Endothelial cell of umbilical vein (primary cell): Measurements from ENCODE around the gene TMEM61. TPM values are rescaled to one million over a fixed set of nuclear protein-coding genes. Genes with fewer than 3 reads are reported as not detected.

Source experiments
- BruUV-seq: library from RNA; stranded (reverse); fragments of 400-500 nt; replicated peaks from 2 replicates; lab custom pipeline; 2021; lab: Mats Ljungman, UMichigan
- CTCF ChIA-PET: fragments of 300-600, 350-600 bp; sonication (Branson Sonifier 250); formaldehyde crosslinking; loops from one replicate; lab custom pipeline; 2021; ENCODE audit warnings: antibody characterized with exemption, inconsistent platforms; lab: Charles Lee
- POLR2A ChIA-PET: fragments of 300-600, 350-600 bp; sonication (Branson Sonifier 250); formaldehyde crosslinking; loops from one replicate; lab custom pipeline; 2021; ENCODE audit warnings: antibody characterized with exemption, inconsistent platforms; lab: Charles Lee
- DNase-seq: peaks from one replicate; pipeline ENCODE4 v3.0.0-alpha.2; 2011; ENCODE audit warnings: low read depth, low spot score
- FAIRE-seq: peaks from 2 replicates; lab custom pipeline; 2011; peaks lifted over from hg19 to GRCh38; lab: Jason Lieb, UNC
- H2AFZ ChIP-seq: 2 replicates; pipeline ENCODE4 v1.6.0; 2012; ENCODE audit warnings: low read depth, low read length, control low read depth, inconsistent platforms
- H3K27ac ChIP-seq: 2 replicates; pipeline ENCODE4 v1.5.1; 2011; ENCODE audit warnings: low read depth, mild to moderate bottlenecking, control low read depth, low read length, moderate library complexity; ENCODE audit not compliant: insufficient read depth
- H3K27me3 ChIP-seq, 2 experiments: 2 replicates each; pipeline versions ENCODE4 v1.6.0 to v1.6.1; 2011; ENCODE audit warnings: low read length in 2 of 2, mixed read lengths in 1 of 2; ENCODE audit not compliant: control insufficient read depth in 2 of 2, insufficient read depth in 2 of 2
- H3K36me3 ChIP-seq, 2 experiments: 2 replicates in 1 of 2; 3 replicates in 1 of 2; pipeline ENCODE4 v1.5.1; 2011; ENCODE audit warnings: low read length in 2 of 2, mild to moderate bottlenecking in 1 of 2, moderate library complexity in 1 of 2; ENCODE audit not compliant: control insufficient read depth in 2 of 2, insufficient read depth in 2 of 2; ENCODE audit errors: extremely low read depth in 1 of 2
- H3K4me1 ChIP-seq: 3 replicates; pipeline ENCODE4 v1.5.1; 2011; ENCODE audit warnings: mild to moderate bottlenecking, low read length; ENCODE audit not compliant: control insufficient read depth, insufficient read depth; ENCODE audit errors: extremely low read depth
- H3K4me2 ChIP-seq: 2 replicates; pipeline ENCODE4 v1.6.1; 2011; ENCODE audit warnings: low read length, control low read depth, mixed read lengths; ENCODE audit not compliant: insufficient read depth
- H3K4me3 ChIP-seq, 3 experiments: fragments of 200-600 bp in 1 of 3; sonication (generic), shearing (Covaris generic) in 1 of 3; replicated peaks in 1 of 3; 2 replicates each; pipeline ENCODE4 v1.5.1; 2011 to 2016; ENCODE audit warnings: control low read depth in 3 of 3, low read length in 3 of 3, mild to moderate bottlenecking in 2 of 3, inconsistent platforms in 1 of 3, low read depth in 1 of 3, moderate library complexity in 1 of 3; ENCODE audit not compliant: insufficient read depth in 1 of 3
- H3K79me2 ChIP-seq: 2 replicates; pipeline ENCODE4 v1.6.0; 2012; ENCODE audit warnings: low read length, inconsistent platforms; ENCODE audit not compliant: control insufficient read depth, insufficient read depth
- H3K9ac ChIP-seq: replicated peaks from 2 replicates; pipeline ENCODE3; 2011; ENCODE audit warnings: low read length, control low read depth; ENCODE audit not compliant: insufficient read depth; ENCODE audit errors: extremely low read depth
- H3K9me1 ChIP-seq: replicated peaks from 3 replicates; pipeline ENCODE4 v1.6.0; 2011; ENCODE audit warnings: mild to moderate bottlenecking, low read length; ENCODE audit not compliant: control insufficient read depth, insufficient read depth; ENCODE audit errors: extremely low read depth
- H3K9me3 ChIP-seq: replicated peaks from 2 replicates; pipeline ENCODE4 v1.5.1; 2012; ENCODE audit warnings: low read length, inconsistent platforms; ENCODE audit not compliant: control insufficient read depth, insufficient read depth
- H4K20me1 ChIP-seq: replicated peaks from 2 replicates; pipeline ENCODE3; 2011; ENCODE audit warnings: mild to moderate bottlenecking, low read length; ENCODE audit not compliant: control insufficient read depth, insufficient read depth; ENCODE audit errors: extremely low read depth
- CTCF ChIP-seq, 2 donors: IDR thresholded peaks; 1 replicate in 1 of 2; 2 replicates in 1 of 2; pipeline ENCODE4 v1.5.1; 2011; ENCODE audit warnings: low read length in 2 of 2, mild to moderate bottlenecking in 2 of 2, moderate library complexity in 2 of 2, control low read depth in 1 of 2, inconsistent platforms in 1 of 2, low read depth in 1 of 2; ENCODE audit not compliant: insufficient read depth in 1 of 2; ENCODE audit errors: extremely low read depth in 1 of 2
- EZH2 ChIP-seq: IDR thresholded peaks from 2 replicates; pipeline ENCODE4 v1.6.1; 2012; ENCODE audit warnings: borderline replicate concordance, low read depth, mild to moderate bottlenecking, moderate library complexity, low read length, inconsistent platforms; ENCODE audit not compliant: severe bottlenecking
- FOS ChIP-seq: IDR thresholded peaks from 2 replicates; pipeline ENCODE4 v1.6.1; 2011; ENCODE audit warnings: mild to moderate bottlenecking, low read length, moderate library complexity, borderline replicate concordance; ENCODE audit not compliant: insufficient read depth
- MAX ChIP-seq: IDR thresholded peaks from 2 replicates; pipeline ENCODE4 v1.6.1; 2011; ENCODE audit not compliant: insufficient read depth, insufficient read length
- POLR2AphosphoS5 ChIP-seq: IDR thresholded peaks from 2 replicates; pipeline ENCODE4 v1.6.1; 2012; ENCODE audit warnings: low read depth, mild to moderate bottlenecking, control low read depth, low read length, moderate library complexity; ENCODE audit not compliant: insufficient read depth
- dilution Hi-C: fragments of 300-500 bp; cut with MboI; formaldehyde crosslinking; loops from one replicate; pipeline ENCODE4 v1.15.0; 2019; ENCODE audit warnings: low sequenced_read_pairs; ENCODE audit not compliant: extremely low pct_ligation_motif_present
- intact Hi-C: fragments of 100-400 bp; cut with micrococcal nuclease; formaldehyde crosslinking; loops from one replicate; pipeline ENCODE4 v1.10.0; 2022
- polyA plus RNA-seq, 4 experiments: library from polyadenylated mRNA; depleted of rRNA in 3 of 4; stranded (reverse) in 3 of 4; unstranded in 1 of 4; fragments of >200 nt; gene quantifications; 2 replicates each; pipeline versions ENCODE4 v1.2.1 to v1.2.3, GENCODE V29; 2011 to 2012; ENCODE audit warnings: missing spikeins in 1 of 4
- total RNA-seq: library from RNA; stranded (reverse); gene quantifications from 2 replicates; pipeline ENCODE4 v1.2.3, GENCODE V29; 2021

The TMEM61 gene
- total and polyA plus RNA-seq, 2 donors (not counting 3 experiments of a cell fraction or from before 2014, with no cell fraction given): not detected

- H3K4me1 ChIP-seq: peaks cover 4% of the 10 kb centered on the region
- no TSS peak for BruUV-seq
- H4K20me1 ChIP-seq: no peaks in the 10 kb centered on the region
- no peak within 1 kb of the TSS for H2AFZ ChIP-seq
- intact Hi-C loops (no loop called here), dilution Hi-C loops (no loop called here)
- no peak within 1 kb of the TSS for H3K4me2 ChIP-seq
- CTCF ChIA-PET: interaction anchor here (2.0 kb wide), 1 partner anchor 94 kb away, joined by 6 read pairs; no protein-coding TSS in a partner anchor
- peaks cover 58 to 71% of the 10 kb centered on the region in 2 experiments for H3K27me3 ChIP-seq
- no peak within 1 kb of the TSS for H3K4me3 ChIP-seq
- no peaks in the 10 kb centered on the region for H3K9me3 ChIP-seq
- no peaks in the 10 kb centered on the region for H3K79me2 ChIP-seq
- no peak for DNase-seq
- H3K36me3 ChIP-seq: no peaks in the 10 kb centered on the region
- no peak for FAIRE-seq
- no peaks in the 10 kb centered on the region for H3K9me1 ChIP-seq
- no peak within 1 kb of the TSS for H3K9ac ChIP-seq
- H3K27ac ChIP-seq: no peak within 1 kb of the TSS
- POLR2A ChIA-PET: no interaction called here
- no peak for TF ChIP-seq CTCF (IDR thresholded peaks at IDR 0.05; ENCODE audit: extremely low read depth in 1 of 2, insufficient read depth in 1 of 2, low read depth in 1 of 2, low read length in 2 of 2)
- no peak for TF ChIP-seq FOS
- peak; percentile 95 for TF ChIP-seq EZH2
- no peak for TF ChIP-seq POLR2AphosphoS5
- TF ChIP-seq MAX: no peak
Observed at GRCh38 chr1:55039342-55040082, 59.1 kb downstream of the TMEM61 start, which contains the start of gene PCSK9. Gene PCSK9, plus strand, starts transcription at chr1:55039548. Its CDS starts 290 bp downstream, at chr1:55039838.
